ENCODE data around the gene ZBED3. TPM values are rescaled to one million over a fixed set of nuclear protein-coding genes. Genes with fewer than 3 reads are reported as not detected.

Gene ZBED3
- total RNA-seq: 1.7 and 3.1 TPM in 2 replicates

DNA sequence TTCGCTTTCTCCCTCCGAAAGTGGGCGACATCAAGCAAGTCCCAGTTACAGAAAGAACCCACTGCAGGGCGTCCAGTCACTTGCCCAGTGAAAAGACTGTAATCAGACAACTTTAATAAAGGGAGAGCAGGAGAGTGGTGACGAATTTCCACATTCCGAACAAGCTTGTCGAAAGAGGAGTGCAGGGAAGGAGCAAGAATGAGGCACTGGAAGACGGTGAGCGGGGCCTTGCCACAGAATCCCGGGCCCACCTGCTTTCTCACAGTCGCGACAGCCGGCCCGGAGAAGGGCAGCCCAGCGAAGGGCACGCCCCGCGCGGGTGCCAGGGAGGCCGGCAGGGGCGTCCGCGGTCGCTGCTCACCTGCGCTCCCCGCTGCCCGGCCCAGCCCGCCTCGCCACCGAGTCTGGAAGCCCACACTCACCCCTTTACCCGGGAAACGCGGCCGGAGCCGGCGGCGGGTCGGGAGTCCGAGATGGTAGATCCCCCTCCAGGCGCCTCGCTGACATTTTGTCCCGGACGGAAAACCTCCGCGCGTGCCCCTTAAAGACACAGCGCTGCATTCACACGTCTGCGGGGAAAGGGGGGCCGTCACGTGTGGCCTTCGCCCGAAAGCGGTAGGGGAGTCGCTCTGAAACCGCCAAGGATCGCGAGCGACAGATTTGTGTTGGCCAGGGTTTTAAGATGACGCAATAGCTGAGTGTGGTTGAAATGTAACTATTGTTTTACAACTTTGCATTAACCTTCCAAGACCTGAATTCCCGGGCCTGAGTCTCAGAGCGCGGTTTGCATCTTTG, at the start of gene ZBED3:
Gene ZBED3 (minus strand): TSS at position 597 of the 795 bp plus-strand sequence. CDS start 9,407 bp downstream, outside the sequence.

GRCh38 chr5:77030097-77031071, 56.7 kb downstream of the ZBED3 start, which contains the start of gene AGGF1:
Gene AGGF1, plus strand, starts transcription at chr5:77030404. Its CDS starts 363 bp downstream, at chr5:77030767.

Small RNAs within 50 kb of the gene (small RNA-seq; reads per million reads assigned to genes)
- gene SNORA47: 4.0 reads per million, percentile 71 among the genes with 10 or more reads in this experiment

Other genes with a start within 250 kb of the ZBED3 start
- gene S100Z, start 237.3 kb downstream of the ZBED3 start, total RNA-seq: not detected in 2 replicates
- gene CRHBP, start 134.2 kb downstream of the ZBED3 start, total RNA-seq: 0.16 and 1.7 TPM in 2 replicates
- gene AGGF1, start 56.9 kb downstream of the ZBED3 start, total RNA-seq: 21.6 and 22.7 TPM in 2 replicates
- gene PDE8B, start 123.4 kb upstream of the ZBED3 start, total RNA-seq: under 0.01 TPM in 2 replicates